Head of caudate nucleus (tissue), 42 donors: ENCODE results near the gene GID4.

Experiments
- DNase-seq, 42 donors: peaks; one replicate each; pipeline versions ENCODE4 v3.0.0 to v3.0.0-alpha.2; 2020 to 2021; ENCODE audit warnings: mixed read lengths in 7 of 42
- intact Hi-C: fragments of 100-400 bp; cut with DNase I; formaldehyde crosslinking; loops from one replicate; pipeline ENCODE4 v1.15.0; 2022

The GID4 gene

GRCh38 chr17:18110636-18111145 lies 71.5 kb downstream of the GID4 start:
- DNase-seq, result no peak
- intact Hi-C loops, result no loop called here

- DNase-seq, result no peak
- intact Hi-C loops, result no loop called here
Measured at GRCh38 chr17:18111330-18111971, 72.2 kb downstream of the GID4 start.

GRCh38 chr17:18115517-18115916 lies 76.3 kb downstream of the GID4 start:
- intact Hi-C loops, result no loop called here
- DNase-seq, result no peak

GRCh38 chr17:18116078-18116477 lies 76.9 kb downstream of the GID4 start:
- DNase-seq, result no peak
- intact Hi-C loops, result no loop called here

- intact Hi-C loops, result no loop called here
Measured at GRCh38 chr17:18117533-18117932, 78.3 kb downstream of the GID4 start.

More at GRCh38 chr17:18117533-18117932, 78.3 kb downstream of the GID4 start:
- DNase-seq, result no peak
